ENCODE measurements around the gene IL33.

DNA sequence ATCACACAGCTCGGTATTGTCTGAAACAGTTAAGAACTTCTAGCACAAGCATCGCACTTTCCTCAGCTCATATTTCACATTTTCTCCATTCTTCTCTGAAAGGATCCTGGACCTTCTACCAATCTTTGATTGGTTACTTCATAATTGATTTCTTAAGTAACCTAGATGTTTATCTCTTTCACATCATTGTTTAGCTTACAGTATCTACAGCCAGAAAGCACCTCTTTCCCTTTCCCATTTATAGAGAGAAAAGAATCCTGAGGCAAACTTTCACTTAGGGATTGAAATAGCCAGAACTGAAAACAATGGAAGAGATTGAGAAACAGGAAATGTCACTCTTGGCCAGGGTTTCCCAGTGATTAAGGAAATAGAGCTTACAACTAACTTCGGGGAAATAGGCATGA lies 2.5 kb downstream of the IL33 start:
- TF ChIP-seq, protein P1, sequence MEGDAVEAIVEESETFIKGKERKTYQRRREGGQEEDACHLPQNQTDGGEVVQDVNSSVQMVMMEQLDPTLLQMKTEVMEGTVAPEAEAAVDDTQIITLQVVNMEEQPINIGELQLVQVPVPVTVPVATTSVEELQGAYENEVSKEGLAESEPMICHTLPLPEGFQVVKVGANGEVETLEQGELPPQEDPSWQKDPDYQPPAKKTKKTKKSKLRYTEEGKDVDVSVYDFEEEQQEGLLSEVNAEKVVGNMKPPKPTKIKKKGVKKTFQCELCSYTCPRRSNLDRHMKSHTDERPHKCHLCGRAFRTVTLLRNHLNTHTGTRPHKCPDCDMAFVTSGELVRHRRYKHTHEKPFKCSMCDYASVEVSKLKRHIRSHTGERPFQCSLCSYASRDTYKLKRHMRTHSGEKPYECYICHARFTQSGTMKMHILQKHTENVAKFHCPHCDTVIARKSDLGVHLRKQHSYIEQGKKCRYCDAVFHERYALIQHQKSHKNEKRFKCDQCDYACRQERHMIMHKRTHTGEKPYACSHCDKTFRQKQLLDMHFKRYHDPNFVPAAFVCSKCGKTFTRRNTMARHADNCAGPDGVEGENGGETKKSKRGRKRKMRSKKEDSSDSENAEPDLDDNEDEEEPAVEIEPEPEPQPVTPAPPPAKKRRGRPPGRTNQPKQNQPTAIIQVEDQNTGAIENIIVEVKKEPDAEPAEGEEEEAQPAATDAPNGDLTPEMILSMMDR (IDR thresholded peaks at IDR 0.05), result no peak
- TF ChIP-seq SIN3A (IDR thresholded peaks at IDR 0.05; ENCODE audit: borderline replicate concordance, low read depth, low read length), result no peak
- no peak for TF ChIP-seq GATA2 (CRISPR knock-in tag; IDR thresholded peaks at IDR 0.05)
- TF ChIP-seq POLR2AphosphoS5 (IDR thresholded peaks at IDR 0.05; ENCODE audit: low read depth, low read length), result no peak
- TF ChIP-seq NFIC (IDR thresholded peaks at IDR 0.05; ENCODE audit: borderline replicate concordance), result no peak
- TF ChIP-seq, protein P2, sequence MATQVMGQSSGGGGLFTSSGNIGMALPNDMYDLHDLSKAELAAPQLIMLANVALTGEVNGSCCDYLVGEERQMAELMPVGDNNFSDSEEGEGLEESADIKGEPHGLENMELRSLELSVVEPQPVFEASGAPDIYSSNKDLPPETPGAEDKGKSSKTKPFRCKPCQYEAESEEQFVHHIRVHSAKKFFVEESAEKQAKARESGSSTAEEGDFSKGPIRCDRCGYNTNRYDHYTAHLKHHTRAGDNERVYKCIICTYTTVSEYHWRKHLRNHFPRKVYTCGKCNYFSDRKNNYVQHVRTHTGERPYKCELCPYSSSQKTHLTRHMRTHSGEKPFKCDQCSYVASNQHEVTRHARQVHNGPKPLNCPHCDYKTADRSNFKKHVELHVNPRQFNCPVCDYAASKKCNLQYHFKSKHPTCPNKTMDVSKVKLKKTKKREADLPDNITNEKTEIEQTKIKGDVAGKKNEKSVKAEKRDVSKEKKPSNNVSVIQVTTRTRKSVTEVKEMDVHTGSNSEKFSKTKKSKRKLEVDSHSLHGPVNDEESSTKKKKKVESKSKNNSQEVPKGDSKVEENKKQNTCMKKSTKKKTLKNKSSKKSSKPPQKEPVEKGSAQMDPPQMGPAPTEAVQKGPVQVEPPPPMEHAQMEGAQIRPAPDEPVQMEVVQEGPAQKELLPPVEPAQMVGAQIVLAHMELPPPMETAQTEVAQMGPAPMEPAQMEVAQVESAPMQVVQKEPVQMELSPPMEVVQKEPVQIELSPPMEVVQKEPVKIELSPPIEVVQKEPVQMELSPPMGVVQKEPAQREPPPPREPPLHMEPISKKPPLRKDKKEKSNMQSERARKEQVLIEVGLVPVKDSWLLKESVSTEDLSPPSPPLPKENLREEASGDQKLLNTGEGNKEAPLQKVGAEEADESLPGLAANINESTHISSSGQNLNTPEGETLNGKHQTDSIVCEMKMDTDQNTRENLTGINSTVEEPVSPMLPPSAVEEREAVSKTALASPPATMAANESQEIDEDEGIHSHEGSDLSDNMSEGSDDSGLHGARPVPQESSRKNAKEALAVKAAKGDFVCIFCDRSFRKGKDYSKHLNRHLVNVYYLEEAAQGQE (IDR thresholded peaks at IDR 0.05; ENCODE audit: low read depth, low read length), result no peak
- no peak for TF ChIP-seq GABPA (IDR thresholded peaks at IDR 0.05; ENCODE audit: low read depth)
- no peak for TF ChIP-seq RAD21 (IDR thresholded peaks at IDR 0.05; ENCODE audit: low read length)
- TF ChIP-seq, protein P3, sequence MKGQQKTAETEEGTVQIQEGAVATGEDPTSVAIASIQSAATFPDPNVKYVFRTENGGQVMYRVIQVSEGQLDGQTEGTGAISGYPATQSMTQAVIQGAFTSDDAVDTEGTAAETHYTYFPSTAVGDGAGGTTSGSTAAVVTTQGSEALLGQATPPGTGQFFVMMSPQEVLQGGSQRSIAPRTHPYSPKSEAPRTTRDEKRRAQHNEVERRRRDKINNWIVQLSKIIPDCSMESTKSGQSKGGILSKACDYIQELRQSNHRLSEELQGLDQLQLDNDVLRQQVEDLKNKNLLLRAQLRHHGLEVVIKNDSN (IDR thresholded peaks at IDR 0.05; ENCODE audit: borderline replicate concordance, low read depth), result no peak

Data from SK-N-SH (cell line).